Astrocyte (in vitro differentiated cells and primary cell): ENCODE measurements around the gene KRT36.

Source experiments
- EZH2 ChIP-seq: IDR thresholded peaks from 2 replicates; pipeline ENCODE4 v1.6.1; 2012; ENCODE audit warnings: mild to moderate bottlenecking, low read length, inconsistent platforms; ENCODE audit not compliant: insufficient read depth
- TF ChIP-seq, protein P1 (sequence below): IDR thresholded peaks from 2 replicates; pipeline ENCODE4 v1.5.1; 2011; ENCODE audit warnings: low read depth, mild to moderate bottlenecking, inconsistent platforms, low read length, moderate library complexity; ENCODE audit not compliant: insufficient read depth

DNA sequence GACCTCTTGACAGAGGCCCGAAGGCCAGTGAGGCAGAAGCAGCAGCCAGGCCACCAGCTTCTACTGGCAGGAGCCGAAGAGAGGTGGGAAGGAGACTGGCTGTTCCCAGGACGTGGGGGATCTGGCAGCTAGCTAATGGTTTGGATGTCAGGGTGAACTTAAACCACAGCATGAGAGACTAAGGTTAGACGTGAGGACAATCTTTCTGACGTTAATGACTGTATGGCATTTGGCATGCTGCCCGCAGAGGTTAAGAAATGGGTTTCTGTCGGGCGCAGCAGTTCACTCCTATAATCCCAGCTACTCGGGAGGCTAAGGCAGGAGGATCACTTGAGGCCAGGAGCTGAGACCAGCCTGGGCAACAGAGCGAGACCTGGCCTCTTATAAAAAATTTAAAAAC is 22.0 kb upstream of the KRT36 start:
- TF ChIP-seq, protein P1, sequence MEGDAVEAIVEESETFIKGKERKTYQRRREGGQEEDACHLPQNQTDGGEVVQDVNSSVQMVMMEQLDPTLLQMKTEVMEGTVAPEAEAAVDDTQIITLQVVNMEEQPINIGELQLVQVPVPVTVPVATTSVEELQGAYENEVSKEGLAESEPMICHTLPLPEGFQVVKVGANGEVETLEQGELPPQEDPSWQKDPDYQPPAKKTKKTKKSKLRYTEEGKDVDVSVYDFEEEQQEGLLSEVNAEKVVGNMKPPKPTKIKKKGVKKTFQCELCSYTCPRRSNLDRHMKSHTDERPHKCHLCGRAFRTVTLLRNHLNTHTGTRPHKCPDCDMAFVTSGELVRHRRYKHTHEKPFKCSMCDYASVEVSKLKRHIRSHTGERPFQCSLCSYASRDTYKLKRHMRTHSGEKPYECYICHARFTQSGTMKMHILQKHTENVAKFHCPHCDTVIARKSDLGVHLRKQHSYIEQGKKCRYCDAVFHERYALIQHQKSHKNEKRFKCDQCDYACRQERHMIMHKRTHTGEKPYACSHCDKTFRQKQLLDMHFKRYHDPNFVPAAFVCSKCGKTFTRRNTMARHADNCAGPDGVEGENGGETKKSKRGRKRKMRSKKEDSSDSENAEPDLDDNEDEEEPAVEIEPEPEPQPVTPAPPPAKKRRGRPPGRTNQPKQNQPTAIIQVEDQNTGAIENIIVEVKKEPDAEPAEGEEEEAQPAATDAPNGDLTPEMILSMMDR, result no peak
- TF ChIP-seq EZH2, result no peak
